ENCODE results near the gene ANKRD16. TPM values are rescaled to one million over a fixed set of nuclear protein-coding genes. Genes with fewer than 3 reads are reported as not detected.

The ANKRD16 gene
- total RNA-seq, 1 donor from 2014 or later = 4.6 TPM

GRCh38 chr10:5862360-5862961 is 27.2 kb downstream of the ANKRD16 start:
- intact Hi-C loops (cut with DNase I) = no loop called here
- DNase-seq = no peak

GRCh38 chr10:5860066-5860465 is 29.6 kb downstream of the ANKRD16 start:
- Histone ChIP-seq H3K27ac (no peak overlapping the region), H3K4me1 (no peaks in the 10 kb centered on the region), H3K4me3 (no peak overlapping the region), H3K27me3 (no peaks in the 10 kb centered on the region), H3K9me3 (no peaks in the 10 kb centered on the region), H3K36me3 (no peaks in the 10 kb centered on the region)
- ATAC-seq (no peak), DNase-seq (no peak)
- TF ChIP-seq CTCF (IDR thresholded peaks at IDR 0.05) = no peak
- intact Hi-C loops (cut with DNase I) = no loop called here

More at GRCh38 chr10:5862360-5862961, 27.2 kb downstream of the ANKRD16 start:
- Histone ChIP-seq H3K36me3 (no peaks in the 10 kb centered on the region), H3K9me3 (no peaks in the 10 kb centered on the region), H3K4me1 (no peaks in the 10 kb centered on the region), H3K27ac (no peak overlapping the region), H3K4me3 (no peak overlapping the region), H3K27me3 (no peaks in the 10 kb centered on the region)
- ATAC-seq = no peak
- TF ChIP-seq CTCF (IDR thresholded peaks at IDR 0.05) = no peak

GRCh38 chr10:5858811-5859210 is 30.9 kb downstream of the ANKRD16 start:
- H3K36me3 ChIP-seq = no peaks in the 10 kb centered on the region
- H3K4me1 ChIP-seq = no peaks in the 10 kb centered on the region
- no peak for TF ChIP-seq CTCF (IDR thresholded peaks at IDR 0.05)
- DNase-seq = no peak
- intact Hi-C loops (cut with DNase I) = no loop called here
- H3K27me3 ChIP-seq = no peaks in the 10 kb centered on the region
- no peak for ATAC-seq
- H3K9me3 ChIP-seq = no peaks in the 10 kb centered on the region
- no peak overlapping the region for H3K4me3 ChIP-seq
- no peak overlapping the region for H3K27ac ChIP-seq

GRCh38 chr10:5856701-5857004 is 33.0 kb downstream of the ANKRD16 start:
- no peak overlapping the region for H3K4me3 ChIP-seq
- DNase-seq (no peak), ATAC-seq (no peak)
- no peaks in the 10 kb centered on the region for H3K27me3 ChIP-seq
- no peak for TF ChIP-seq CTCF (IDR thresholded peaks at IDR 0.05)
- H3K4me1 ChIP-seq = no peaks in the 10 kb centered on the region
- H3K9me3 ChIP-seq = no peaks in the 10 kb centered on the region
- H3K27ac ChIP-seq = no peak overlapping the region
- H3K36me3 ChIP-seq = no peaks in the 10 kb centered on the region
- intact Hi-C loops (cut with DNase I) = no loop called here

GRCh38 chr10:5855979-5856700 is 33.6 kb downstream of the ANKRD16 start:
- Histone ChIP-seq H3K4me3 (no peak overlapping the region), H3K36me3 (no peaks in the 10 kb centered on the region), H3K9me3 (no peaks in the 10 kb centered on the region), H3K27me3 (no peaks in the 10 kb centered on the region), H3K27ac (no peak overlapping the region), H3K4me1 (no peaks in the 10 kb centered on the region)
- no peak for DNase-seq
- intact Hi-C loops (cut with DNase I) = no loop called here
- TF ChIP-seq CTCF (IDR thresholded peaks at IDR 0.05) = no peak
- no peak for ATAC-seq

Measured in upper lobe of right lung (tissue), 1 donor.